T follicular helper cell (primary cell): ENCODE measurements around the gene LIAS.
"Not testable (repeated sequence)": the region's sequence is repeated elsewhere in the genome, so short reads cannot be mapped to it uniquely, and the experiment has no call there.

Experiments
- DNase-seq: peaks from one replicate; pipeline ENCODE4 v3.0.0-alpha.2; 2020; ENCODE audit warnings: low read depth
- total RNA-seq, 2 experiments: gene quantifications; one replicate each; lab custom pipeline; 2026; lab: John Stamatoyannopoulos, UW

The LIAS gene
- total RNA-seq, result 16.7 to 28.8 reads per million in 2 experiments

GRCh38 chr4:39458505-39459300 lies at the start of gene LIAS, which contains the start of gene RPL9:
LIAS (plus strand) TSS chr4:39459056; CDS start chr4:39459118, 62 bp downstream.
RPL9 (minus strand) TSS chr4:39458922; CDS start chr4:39458439, 483 bp downstream.
- DNase-seq, result peak; percentile 88

DNA sequence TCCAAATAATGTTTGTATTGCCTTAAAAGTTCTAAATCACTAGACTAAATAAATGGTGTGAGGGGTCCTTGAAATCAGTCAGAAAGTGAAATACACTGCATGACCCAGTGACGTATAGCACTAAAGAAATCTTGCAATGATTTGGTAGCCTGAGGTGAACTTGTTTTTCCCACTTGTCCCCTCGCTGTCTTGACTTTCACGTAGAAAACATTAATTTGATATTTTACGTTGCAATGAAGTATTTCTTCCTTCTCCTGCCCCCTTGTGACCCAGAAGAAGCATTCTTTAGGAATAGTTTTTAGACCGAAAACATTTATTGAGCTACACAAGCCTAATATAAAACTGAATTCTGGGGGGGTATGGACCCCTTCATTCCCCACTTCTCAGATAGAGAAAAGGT lies 48.4 kb upstream of the LIAS start:
- DNase-seq, result no peak

DNA sequence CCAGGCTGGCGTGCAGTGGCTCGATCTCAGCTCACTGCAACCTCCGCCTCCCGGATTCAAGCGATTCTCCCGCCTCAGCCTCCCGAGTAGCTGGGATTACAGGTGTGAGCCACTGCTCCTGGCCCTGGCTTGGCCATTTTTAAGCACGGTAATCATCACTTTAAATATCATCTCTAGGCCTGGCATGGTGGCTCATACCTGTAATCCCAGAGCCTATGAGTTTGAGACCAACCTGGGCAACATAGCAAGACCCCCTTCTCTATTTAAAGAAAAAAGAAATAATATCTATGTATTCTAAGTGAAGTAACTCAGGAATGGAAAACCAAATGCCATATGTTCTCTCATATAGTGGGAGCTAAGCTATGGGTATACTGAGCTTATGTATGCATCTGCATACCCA lies 47.3 kb upstream of the LIAS start:
- DNase-seq, result not testable (repeated sequence)

- no peak for DNase-seq
Measured at GRCh38 chr4:39415678-39416283, 43.1 kb upstream of the LIAS start.

DNA sequence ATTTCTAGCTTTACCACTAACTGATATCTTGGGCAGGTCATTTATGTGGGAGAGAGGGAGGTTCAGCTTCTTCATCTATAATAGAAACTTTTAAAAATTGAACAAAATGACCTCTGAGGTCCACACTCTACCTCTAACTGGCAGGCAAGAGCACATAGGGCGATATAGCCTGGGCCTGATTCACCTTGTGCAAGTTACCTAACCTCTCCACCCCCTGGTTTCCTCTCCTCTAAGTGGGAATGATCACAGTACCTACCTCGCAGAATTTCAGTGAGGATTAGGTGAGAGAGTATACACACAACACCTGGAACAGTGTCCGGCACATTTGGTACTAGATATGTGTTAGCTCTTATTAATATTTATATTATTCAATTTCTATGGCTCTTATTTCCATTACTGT lies 36.6 kb upstream of the LIAS start:
- DNase-seq, result no peak

DNA sequence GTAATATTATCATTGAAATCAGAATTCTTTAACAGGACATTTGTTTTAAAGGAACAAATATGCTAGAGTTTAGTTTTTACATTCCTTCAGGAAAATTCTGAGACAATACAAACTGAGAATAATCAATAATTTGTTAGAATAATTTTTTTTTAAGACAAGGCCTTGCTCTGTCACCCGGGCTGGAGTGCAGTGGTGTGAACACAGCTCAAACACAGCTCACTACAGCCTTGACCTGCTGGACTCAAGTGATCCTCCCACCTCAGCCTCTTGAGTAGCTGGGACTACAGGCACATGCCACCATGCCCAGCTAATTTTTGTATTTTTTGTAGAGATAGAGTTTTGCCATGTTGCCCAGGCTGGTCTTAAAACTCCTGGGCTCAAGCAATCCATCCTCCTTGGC lies 33.6 kb upstream of the LIAS start:
- not testable (repeated sequence) for DNase-seq

- no peak for DNase-seq
Measured at GRCh38 chr4:39426728-39427127, 32.1 kb upstream of the LIAS start.

DNA sequence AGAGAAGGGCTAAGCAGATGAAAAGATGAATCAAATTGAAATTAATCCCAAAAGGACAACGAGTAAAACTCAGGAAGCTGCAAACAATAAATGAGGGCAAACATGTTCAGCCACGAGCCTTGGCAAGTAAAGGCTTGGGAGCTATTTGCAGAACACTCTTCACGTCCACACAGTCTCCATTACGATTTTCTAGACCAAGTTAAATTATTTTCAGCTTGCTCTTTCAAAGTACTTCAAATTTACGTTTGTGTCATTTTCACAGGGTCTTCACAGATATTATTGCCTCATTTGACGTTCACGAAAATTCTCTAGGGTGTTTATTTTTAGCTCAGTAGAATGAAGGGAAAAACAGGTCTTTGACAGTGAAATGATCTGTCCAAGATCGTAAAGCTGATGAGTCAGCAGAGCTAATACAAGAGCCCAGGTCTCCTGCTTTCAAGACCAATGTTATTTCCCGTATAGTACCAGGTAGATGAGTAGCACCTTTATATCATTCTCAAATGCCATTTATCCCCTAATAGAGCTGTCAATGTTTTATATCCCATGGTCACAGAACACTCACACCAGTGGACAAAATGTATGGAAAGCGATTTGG lies 31.2 kb upstream of the LIAS start:
- DNase-seq, result no peak

DNA sequence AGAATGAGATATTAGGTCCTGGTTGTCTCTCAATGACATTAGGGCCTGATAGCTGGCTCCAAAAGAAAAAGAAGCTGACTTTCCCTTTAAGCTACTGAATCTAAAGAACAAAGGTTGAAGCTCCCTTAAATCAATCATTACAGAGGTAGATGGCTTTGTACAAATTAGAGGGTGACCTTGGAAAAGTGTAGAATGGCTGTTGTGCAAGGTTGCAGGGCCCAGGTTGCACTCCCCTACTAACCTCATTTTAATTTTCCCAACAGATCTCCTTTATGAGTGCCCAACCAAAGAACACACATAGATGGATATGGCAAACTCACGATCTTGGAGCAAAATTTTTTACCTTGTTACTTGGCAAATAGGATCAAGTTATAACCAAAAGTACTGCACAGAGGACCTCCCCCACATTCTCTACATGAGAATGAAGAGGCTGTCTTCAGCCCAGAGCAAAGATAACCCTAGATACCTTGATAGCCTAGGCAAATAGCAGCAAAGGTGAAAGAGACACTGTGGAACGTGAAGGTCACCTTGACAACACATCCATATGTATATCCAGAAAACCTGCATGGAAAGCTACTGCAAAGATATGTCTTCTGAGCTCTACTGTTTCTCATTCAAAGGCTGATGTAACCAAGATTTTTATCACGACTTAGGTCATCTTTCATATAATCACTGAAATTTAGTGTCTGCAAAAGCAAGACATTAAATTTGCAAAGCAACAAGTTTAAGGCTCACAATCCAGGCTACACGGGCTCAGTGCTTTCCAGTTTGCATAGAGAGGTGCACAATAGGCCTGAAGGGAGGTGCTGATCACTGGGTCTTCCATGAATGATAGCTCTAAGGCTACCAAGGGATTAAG lies 29.2 kb upstream of the LIAS start:
- DNase-seq, result no peak

DNA sequence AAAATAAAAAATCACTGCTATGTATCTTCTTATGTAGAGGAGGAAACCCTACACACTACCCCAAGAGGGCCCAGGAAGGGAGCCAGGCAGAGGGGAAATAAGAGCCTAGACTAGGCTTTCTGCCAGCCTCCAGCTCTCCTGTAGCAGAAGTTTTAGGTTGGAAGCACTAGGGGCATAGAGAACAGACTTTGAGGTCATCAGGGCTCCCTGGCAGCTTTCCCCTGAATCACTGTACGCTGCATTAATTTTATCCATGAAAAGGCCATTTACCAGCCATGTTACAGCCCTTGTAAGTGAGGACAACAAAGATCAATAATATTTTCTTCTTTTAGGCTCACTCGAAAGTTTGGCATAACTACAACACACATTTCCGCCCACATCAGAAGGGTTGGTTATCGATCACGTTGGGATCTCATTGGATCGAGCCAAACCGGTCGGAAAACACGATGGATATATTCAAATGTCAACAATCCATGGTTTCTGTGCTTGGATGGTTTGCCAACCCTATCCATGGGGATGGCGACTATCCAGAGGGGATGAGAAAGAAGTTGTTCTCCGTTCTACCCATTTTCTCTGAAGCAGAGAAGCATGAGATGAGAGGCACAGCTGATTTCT lies 24.9 kb upstream of the LIAS start:
- DNase-seq, result no peak

- DNase-seq, result no peak
Measured at GRCh38 chr4:39435659-39436563, 22.9 kb upstream of the LIAS start.

DNA sequence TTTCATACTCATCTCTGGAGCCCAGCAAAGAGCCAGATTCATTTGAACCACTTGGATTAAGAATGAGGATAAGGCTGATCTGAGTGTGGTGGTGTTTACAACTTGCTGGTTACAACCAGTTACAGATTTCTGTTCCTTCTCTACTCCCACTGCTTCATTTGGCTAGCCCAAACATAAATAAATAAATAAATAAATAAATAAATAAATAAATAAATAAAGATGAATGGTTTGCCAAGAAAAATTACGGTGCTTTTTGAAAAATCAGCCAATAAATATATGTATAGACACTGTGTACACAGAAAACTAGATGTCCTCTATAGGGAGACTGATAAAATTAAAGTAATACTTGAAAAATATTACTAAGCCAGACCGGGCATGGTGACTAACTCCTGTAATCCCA lies 17.3 kb upstream of the LIAS start:
- no peak for DNase-seq

DNA sequence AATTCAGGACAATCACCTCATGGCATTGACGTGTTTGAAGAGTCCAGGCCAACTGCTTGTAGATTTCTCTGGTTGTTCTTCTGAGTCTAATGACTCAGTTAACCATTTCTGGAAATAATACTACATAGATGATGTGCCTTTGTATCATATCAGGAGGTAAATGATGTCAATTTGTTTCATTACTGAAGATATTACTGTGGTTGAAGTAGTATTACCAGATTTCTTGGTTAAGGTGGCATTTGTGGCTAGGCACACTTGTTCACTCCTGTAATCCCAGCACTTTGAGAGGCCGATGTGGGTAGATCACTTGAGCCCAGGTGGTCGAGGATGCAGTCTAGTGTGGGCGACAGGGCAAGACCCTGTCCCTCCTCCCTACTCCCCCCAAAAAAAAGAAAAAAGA lies 15.9 kb upstream of the LIAS start:
- DNase-seq, result no peak

DNA sequence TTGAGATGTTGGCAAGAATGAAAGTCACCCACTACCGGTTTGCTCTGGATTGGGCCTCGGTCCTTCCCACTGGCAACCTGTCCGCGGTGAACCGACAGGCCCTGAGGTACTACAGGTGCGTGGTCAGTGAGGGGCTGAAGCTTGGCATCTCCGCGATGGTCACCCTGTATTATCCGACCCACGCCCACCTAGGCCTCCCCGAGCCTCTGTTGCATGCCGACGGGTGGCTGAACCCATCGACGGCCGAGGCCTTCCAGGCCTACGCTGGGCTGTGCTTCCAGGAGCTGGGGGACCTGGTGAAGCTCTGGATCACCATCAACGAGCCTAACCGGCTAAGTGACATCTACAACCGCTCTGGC lies 12.4 kb upstream of the LIAS start:
- DNase-seq, result no peak

- DNase-seq, result no peak
Measured at GRCh38 chr4:39446842-39447573, 11.8 kb upstream of the LIAS start.

GRCh38 chr4:39450618-39451017 lies 8.2 kb upstream of the LIAS start:
- no peak for DNase-seq

DNA sequence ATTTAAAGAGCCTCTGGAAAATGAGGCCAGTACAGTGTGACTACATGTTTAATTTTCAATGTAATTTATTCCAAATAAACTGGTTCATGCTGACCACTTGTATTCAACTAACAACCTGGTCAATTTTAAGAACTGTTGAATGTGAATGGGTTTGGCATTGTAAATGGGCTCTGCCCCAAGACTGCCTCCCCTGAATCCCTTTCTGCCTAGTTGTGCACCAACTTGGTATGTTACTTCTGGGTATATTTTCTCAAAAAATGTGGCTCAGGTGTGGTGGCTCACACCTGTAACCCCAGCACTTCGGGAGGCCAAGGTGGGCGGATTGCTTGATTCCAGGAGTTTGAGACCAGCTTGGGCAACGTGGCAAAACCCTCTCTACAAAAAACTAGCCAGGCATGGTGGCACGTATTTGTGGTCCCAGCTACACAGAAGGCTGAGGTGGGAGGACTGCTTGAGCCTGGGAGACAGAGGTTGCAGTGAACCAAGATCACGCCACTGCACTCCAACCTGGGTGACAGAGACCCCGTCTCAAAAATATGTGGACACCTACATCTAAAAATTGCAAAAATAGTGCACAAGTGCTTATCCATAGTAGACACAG lies 7.3 kb upstream of the LIAS start:
- DNase-seq, result no peak

DNA sequence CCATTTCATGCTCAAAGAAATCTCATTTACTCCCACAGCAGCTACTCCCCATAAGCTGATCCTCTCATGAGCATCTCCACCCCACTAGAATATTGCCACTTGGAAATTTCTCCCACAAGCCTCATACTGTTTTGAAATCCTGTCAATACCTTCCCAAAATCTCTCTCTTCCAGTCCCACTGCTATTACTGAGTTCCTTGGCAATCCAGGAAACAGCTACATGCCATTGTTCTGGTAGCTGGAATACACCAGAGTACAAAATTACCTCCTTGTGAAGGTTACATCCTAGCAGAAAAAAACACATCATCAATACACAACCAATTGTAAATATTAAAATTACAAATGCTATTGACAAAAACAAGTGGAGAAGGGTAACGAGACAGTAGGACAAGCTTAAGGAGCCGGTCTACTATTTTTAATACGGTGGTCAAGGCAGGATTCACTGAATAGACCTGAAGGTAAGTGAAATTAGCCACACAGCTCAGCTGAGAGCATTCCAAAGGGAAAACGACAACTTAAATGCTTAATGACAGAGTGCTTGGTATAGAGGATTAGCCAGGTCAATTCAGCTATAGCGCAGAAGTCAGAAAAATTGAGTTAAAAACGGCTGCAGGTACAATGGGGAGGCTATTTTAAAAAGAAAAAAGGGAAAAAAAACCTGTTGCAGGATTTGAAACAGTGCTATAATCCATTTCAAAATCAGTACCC lies 6.5 kb upstream of the LIAS start:
- DNase-seq, result no peak
